ENCODE measurements around the gene PLEKHJ1. TPM values are rescaled to one million over a fixed set of nuclear protein-coding genes. Genes with fewer than 3 reads are reported as not detected.
"Not testable (repeated sequence)": the region's sequence is repeated elsewhere in the genome, so short reads cannot be mapped to it uniquely, and the experiment has no call there.

The PLEKHJ1 gene
- total RNA-seq, 1 experiment from 2014 or later, result 91.7 TPM

DNA sequence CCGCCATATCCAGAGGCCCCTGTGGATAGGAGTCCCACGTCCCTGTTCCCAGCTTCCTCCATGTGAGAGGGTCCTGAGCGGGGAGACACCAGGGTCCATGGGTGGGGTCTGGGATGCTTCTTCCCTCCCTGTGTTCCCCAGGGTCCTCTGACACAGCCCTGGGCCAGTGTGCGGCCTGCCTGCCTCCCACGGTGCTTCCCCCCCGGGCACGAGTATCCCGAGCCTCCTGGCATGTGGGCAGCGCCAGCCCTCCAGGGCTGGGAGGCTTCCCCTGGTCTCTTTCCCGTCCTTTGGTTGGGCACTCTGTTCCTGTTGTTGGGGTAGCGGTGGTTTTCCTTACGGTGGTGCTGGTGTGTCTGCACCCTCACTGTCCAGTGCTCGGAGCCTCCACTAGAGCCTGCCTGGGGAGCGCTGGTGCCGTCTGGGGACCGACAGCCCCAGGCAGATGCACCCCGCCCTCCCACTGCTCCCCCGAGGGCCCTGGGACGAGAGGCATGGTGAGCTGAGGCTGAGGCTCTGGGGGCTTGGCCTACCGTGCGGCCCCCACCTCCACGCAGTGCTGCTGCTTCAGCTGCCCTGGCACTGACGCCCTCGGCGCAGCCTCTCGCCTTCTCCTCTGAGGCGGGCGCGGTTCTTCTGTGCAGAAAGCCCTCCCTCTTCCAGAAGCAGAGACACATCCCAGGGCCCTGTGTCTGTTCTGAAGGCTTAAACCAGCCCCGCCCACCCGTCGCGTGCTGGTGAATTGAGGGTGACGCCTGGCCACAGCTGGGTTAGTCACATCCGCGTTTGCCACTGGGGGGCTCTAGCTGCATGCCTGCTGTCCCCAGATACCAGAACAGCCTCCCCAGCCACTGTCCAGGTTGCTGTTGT is 27.9 kb downstream of the PLEKHJ1 start:
- Histone ChIP-seq H3K36me3 (peaks cover 85% of the 10 kb centered on the region), H3K27ac (no peak overlapping the region), H3K4me1 (replicated peaks) (no peaks in the 10 kb centered on the region), H3K27me3 (replicated peaks) (no peaks in the 10 kb centered on the region), H3K4me3 (no peak overlapping the region), H3K9me3 (replicated peaks) (no peaks in the 10 kb centered on the region)
- no peak for DNase-seq (ENCODE audit: low read depth in 1 of 2, low spot score in 2 of 2)

DNA sequence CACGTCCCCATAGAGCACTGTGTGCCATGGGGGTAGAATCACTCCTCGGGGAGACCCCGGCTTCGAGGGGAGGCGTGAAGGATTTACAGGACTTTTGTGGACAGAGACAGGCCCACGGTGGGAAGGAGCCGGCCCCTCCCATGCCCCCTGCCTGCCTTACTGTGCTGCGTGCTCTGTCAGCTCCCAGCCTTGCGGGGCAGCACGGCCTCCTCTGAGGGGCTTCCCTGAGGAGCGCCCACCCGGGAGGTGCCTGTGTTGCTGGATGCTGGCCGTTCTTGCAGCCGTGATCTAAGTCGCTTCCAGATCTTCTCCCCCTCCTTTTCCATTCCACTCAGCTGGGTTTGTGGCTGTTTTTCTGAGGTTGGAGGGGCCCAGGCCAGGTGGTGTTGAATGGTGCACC is 29.1 kb downstream of the PLEKHJ1 start:
- Histone ChIP-seq H3K27ac (no peak overlapping the region), H3K9me3 (replicated peaks) (no peaks in the 10 kb centered on the region), H3K4me1 (replicated peaks) (no peaks in the 10 kb centered on the region), H3K27me3 (replicated peaks) (no peaks in the 10 kb centered on the region), H3K4me3 (no peak overlapping the region), H3K36me3 (peaks cover 83% of the 10 kb centered on the region)
- DNase-seq (ENCODE audit: low read depth in 1 of 2, low spot score in 2 of 2), result no peak

DNA sequence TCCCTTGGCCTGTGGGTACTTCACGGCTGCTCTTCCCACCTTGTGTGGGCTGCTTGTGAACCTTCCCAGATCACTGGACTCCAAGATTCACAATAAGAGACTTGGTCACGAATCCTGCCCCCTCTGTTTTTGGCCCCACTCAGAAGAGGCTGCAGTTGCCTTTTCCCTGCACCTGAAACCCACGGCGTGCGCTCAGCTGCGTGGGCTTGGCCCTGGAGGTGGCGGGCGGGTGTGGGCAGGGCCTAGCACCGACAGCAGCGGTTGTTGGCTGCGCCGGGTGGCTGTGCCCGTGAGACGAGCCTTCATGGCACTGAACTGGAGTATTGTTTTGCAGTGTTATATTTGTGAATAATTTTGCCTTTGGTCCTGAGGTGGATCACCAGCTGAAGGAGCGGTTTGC is 33.8 kb downstream of the PLEKHJ1 start:
- no peaks in the 10 kb centered on the region for H3K9me3 ChIP-seq (replicated peaks)
- no peaks in the 10 kb centered on the region for H3K27me3 ChIP-seq (replicated peaks)
- H3K27ac ChIP-seq, result no peak overlapping the region
- H3K4me3 ChIP-seq, result no peak overlapping the region
- H3K4me1 ChIP-seq (replicated peaks), result no peaks in the 10 kb centered on the region
- peaks cover 76% of the 10 kb centered on the region for H3K36me3 ChIP-seq
- DNase-seq (ENCODE audit: low read depth in 1 of 2, low spot score in 2 of 2), result no peak

DNA sequence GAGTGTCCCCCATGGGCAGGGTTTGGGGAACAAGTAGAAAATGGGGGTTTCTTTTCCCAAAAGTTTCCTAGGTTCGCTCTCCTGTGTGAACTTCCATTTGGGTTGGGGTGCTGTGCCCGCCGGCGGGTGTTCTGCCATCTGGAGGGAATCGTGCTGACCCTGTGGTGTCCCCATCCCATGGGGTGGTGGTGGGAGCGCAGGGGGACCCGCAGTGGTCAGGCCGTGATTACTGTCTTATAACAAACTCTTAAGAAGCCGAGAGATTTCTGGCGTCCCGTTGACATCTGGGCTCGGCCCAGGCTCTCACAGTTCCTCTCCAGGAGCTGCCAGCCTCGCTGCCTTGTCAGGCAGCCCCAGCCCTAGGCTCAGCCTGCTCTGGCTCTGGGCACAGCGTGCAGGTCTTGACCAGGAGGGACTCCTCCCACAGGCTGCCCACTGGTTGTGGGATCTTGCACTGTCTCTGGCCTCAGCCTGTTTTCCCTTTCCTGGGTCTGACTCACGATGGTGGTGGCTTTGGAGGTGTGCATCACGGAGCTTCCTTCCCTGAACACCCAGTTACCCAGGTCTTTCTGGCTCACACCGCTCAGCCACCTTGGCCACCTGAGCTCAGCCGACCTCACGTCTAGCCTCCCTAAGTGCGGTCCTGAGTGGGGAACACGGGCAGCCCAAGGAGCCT is 34.5 kb downstream of the PLEKHJ1 start:
- no peak for DNase-seq (ENCODE audit: low read depth in 1 of 2, low spot score in 2 of 2)
- Histone ChIP-seq H3K4me1 (replicated peaks) (no peaks in the 10 kb centered on the region), H3K4me3 (no peak overlapping the region), H3K9me3 (replicated peaks) (no peaks in the 10 kb centered on the region), H3K36me3 (peaks cover 76% of the 10 kb centered on the region), H3K27ac (no peak overlapping the region), H3K27me3 (replicated peaks) (no peaks in the 10 kb centered on the region)

DNA sequence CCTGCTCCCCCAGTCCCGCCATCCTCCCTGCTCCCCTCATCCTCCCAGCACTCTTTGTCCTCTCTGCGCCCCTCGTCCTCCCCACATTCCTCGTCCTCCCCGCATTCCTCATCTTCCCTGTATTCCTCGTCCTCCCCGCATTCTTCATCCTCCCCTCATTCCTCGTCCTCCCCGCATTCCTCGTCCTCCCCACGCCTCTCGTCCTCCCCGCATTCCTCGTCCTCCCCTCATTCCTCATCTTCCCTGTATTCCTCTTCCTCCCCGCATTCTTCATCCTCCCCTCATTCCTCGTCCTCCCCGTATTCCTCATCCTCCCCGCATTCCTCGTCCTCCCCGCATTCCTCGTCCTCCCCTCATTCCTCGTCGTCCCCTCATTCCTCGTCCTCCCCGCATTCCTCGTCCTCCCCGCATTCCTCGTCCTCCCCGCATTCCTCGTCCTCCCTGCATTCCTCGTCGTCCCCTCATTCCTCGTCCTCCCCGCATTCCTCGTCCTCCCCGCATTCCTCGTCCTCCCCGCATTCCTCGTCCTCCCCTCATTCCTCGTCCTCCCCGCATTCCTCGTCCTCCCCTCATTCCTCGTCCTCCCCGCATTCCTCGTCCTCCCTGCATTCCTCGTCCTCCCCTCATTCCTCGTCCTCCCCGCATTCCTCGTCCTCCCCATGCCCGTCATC is 35.4 kb downstream of the PLEKHJ1 start:
- not testable (repeated sequence) for H3K27ac ChIP-seq; DNase-seq (ENCODE audit: low read depth in 1 of 2, low spot score in 2 of 2); H3K9me3 ChIP-seq (replicated peaks); H3K4me3 ChIP-seq; H3K27me3 ChIP-seq (replicated peaks); H3K4me1 ChIP-seq (replicated peaks)
- H3K36me3 ChIP-seq, result peaks cover 82% of the 10 kb centered on the region

DNA sequence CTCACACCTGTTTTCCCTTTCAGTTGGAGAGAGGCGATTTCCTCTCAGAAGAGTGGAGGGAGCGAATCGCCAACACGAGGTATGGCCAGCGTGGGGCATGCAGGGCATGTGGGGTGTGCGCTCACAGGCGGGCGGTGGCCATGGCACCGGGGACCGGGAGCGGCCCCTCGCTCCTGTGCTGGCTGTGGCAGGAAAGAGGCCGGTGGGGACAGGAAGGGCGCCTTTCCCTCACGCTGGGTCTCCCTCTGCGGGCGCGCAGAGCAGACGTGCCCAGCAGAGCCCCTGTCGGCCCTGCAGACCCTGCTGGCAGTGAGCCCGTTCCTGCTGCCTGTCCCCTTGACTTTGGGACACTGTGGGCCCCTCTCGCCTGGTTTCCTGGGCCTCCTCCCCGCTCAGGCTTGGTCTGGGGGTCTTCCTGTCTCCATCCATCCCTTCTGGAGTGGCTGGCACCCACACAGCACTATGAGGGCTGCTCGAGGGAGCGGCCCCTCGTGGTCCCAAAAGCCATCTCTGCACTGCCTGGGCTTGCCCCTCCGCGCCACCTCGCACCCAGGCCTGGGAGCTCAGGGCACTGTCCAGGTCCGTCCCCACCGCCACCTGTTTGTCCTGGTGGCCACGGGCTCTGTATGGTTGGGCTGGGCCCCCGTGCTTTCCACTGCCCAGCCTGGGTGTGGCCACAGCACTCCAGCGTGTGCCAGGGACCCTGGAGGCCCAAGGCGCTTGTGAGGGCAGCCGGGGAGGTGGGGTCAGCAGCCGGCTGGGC is 36.1 kb downstream of the PLEKHJ1 start:
- peaks cover 86% of the 10 kb centered on the region for H3K36me3 ChIP-seq
- H3K9me3 ChIP-seq (replicated peaks), result no peaks in the 10 kb centered on the region
- no peak overlapping the region for H3K27ac ChIP-seq
- no peak overlapping the region for H3K4me3 ChIP-seq
- H3K4me1 ChIP-seq (replicated peaks), result no peaks in the 10 kb centered on the region
- no peaks in the 10 kb centered on the region for H3K27me3 ChIP-seq (replicated peaks)
- no peak for DNase-seq (ENCODE audit: low read depth in 1 of 2, low spot score in 2 of 2)

DNA sequence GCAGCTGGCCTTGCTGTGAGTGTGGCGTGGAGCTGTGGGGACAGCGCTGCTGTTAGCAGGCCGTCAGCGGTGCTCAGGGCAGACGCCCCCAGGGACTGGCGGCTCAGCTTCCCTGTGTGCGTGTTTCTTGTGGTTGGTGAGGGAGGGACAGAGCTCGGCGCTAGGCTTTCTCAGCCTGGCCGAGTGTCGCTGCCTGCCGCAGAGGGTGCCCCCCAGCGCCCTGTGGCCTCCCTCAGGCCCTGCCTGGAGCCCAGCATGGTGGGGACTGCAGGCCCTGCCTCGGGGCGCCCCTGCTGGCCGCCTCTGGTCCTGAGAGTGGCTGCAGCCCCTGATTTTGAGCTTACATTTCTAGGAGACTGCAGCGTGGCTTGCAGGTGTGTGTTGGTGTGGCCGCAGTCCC is 36.9 kb downstream of the PLEKHJ1 start:
- H3K9me3 ChIP-seq (replicated peaks), result no peaks in the 10 kb centered on the region
- no peak overlapping the region for H3K4me3 ChIP-seq
- no peaks in the 10 kb centered on the region for H3K27me3 ChIP-seq (replicated peaks)
- DNase-seq (ENCODE audit: low read depth in 1 of 2, low spot score in 2 of 2), result no peak
- H3K4me1 ChIP-seq (replicated peaks), result no peaks in the 10 kb centered on the region
- H3K27ac ChIP-seq, result no peak overlapping the region
- peaks cover 87% of the 10 kb centered on the region for H3K36me3 ChIP-seq

DNA sequence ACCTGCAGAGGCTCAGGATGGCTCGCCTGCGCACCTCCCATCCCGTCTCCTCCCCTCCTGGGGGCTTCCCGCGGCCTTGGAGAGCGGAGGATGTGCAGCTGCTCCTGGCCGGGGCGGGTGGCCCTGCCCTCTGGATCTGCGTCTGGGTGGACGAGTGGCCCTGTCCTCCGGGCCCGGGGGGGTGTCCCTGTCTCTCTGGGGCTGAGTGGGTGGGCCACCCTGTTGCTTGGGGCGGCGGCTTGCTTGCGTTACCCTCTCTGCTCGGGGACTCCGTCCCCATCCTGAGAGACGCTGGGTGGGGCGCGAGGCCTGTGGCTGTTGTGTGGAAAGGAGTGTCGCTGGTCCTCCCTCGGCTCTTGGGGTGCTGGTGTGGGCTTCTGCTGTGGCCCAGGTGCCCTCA is 37.8 kb downstream of the PLEKHJ1 start:
- H3K27ac ChIP-seq, result no peak overlapping the region
- no peaks in the 10 kb centered on the region for H3K9me3 ChIP-seq (replicated peaks)
- H3K36me3 ChIP-seq, result peaks cover 87% of the 10 kb centered on the region
- no peaks in the 10 kb centered on the region for H3K27me3 ChIP-seq (replicated peaks)
- no peak overlapping the region for H3K4me3 ChIP-seq
- no peaks in the 10 kb centered on the region for H3K4me1 ChIP-seq (replicated peaks)
- no peak for DNase-seq (ENCODE audit: low read depth in 1 of 2, low spot score in 2 of 2)

DNA sequence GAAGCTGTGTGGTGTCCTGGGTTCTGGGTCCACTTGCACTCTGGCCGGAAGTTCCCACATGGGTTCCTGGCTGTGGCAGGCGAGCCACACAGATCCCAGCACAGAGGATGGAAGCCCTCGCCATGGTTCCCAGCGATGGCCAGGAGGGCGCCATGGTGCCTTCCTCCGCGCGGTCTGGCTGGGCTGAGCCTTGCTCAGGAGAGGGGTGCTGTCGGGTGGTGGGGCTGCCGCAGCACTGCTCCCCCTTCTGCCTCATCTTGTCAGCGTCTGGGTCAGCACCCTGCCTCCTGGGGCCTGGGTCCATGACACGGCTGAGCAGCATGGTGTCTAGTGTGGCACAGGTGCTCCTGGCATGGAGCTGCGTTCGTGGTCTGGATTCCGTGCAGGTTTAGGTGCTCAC is 38.9 kb downstream of the PLEKHJ1 start:
- Histone ChIP-seq H3K4me1 (replicated peaks) (no peaks in the 10 kb centered on the region), H3K4me3 (no peak overlapping the region), H3K27ac (no peak overlapping the region), H3K9me3 (replicated peaks) (no peaks in the 10 kb centered on the region), H3K36me3 (peaks cover 90% of the 10 kb centered on the region), H3K27me3 (replicated peaks) (no peaks in the 10 kb centered on the region)
- no peak for DNase-seq (ENCODE audit: low read depth in 1 of 2, low spot score in 2 of 2)

DNA sequence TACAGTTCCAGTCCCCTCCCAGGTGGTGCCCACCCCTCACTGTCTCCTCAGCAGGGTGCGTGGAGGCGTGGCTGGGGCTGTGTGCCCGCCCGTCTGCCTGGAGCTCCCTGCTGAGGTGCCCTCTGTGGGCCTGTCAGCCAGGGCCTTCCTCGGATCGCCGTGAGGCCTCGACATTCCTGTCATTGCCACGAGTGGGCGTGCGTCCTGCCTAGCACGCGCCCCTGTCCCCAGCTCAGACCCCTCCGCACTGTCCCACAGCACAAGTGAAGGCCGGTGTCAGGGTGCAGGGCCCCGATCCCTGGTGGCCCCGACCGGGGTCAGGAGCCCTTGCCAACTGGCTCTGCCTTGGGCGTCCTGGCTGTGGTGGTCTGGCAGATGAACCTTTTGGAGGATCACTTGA is 40.2 kb downstream of the PLEKHJ1 start:
- H3K36me3 ChIP-seq, result peaks cover 93% of the 10 kb centered on the region
- no peak overlapping the region for H3K4me3 ChIP-seq
- DNase-seq (ENCODE audit: low read depth in 1 of 2, low spot score in 2 of 2), result no peak
- no peaks in the 10 kb centered on the region for H3K27me3 ChIP-seq (replicated peaks)
- H3K4me1 ChIP-seq (replicated peaks), result no peaks in the 10 kb centered on the region
- H3K27ac ChIP-seq, result no peak overlapping the region
- no peaks in the 10 kb centered on the region for H3K9me3 ChIP-seq (replicated peaks)

DNA sequence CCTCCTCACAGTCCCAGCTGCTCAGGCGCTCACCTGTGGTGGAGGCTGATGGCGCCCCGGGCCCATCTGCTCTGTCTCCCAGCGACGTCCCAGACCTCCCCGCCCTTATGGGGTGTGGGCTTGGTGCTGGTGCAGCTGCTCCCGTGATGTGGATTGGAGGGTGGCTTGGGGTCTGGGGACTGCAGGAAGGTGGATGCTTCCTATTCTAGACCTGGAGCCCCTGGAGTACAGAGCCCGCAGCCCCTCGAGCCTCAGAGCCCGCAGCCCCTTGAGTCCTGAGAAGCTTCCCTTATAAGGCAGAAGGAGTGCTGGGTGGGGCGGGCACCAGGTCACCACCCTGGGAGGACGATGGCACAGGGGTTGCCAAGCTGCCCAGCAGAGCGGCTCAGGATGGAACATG is 40.8 kb downstream of the PLEKHJ1 start:
- H3K27ac ChIP-seq, result no peak overlapping the region
- no peaks in the 10 kb centered on the region for H3K4me1 ChIP-seq (replicated peaks)
- peaks cover 98% of the 10 kb centered on the region for H3K36me3 ChIP-seq
- H3K4me3 ChIP-seq, result no peak overlapping the region
- no peaks in the 10 kb centered on the region for H3K9me3 ChIP-seq (replicated peaks)
- no peak for DNase-seq (ENCODE audit: low read depth in 1 of 2, low spot score in 2 of 2)
- no peaks in the 10 kb centered on the region for H3K27me3 ChIP-seq (replicated peaks)

DNA sequence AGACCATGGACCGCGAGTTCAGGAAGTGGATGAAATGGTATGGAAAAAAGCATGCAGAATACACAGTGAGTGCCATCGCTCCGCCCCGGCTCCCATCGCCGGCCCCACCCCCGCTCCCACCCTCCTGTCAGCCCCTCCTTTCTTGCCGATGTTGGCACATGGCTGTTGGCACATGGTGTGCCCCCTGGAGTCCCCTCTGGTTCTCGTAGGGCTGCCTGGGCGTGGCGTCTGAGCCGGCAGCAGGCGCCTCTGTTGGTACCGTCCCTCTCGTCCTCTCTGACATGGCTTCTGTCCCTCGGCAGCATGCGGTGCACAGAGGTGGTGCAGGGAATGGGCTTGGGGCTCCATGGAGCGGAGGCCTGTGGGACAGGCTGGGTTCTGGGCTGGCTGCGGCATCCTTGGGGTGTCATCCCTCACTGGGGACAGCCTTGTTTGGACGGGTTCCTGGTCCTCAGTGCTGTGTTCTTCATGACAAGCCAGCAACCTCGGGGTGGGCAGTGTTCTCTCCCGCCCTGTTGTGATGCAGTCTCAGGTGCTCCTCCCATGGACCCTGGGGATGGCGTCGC is 41.5 kb downstream of the PLEKHJ1 start:
- Histone ChIP-seq H3K9me3 (replicated peaks) (no peaks in the 10 kb centered on the region), H3K4me1 (replicated peaks) (no peaks in the 10 kb centered on the region), H3K27me3 (replicated peaks) (no peaks in the 10 kb centered on the region), H3K4me3 (no peak overlapping the region), H3K36me3 (peaks cover 98% of the 10 kb centered on the region), H3K27ac (no peak overlapping the region)
- no peak for DNase-seq (ENCODE audit: low read depth in 1 of 2, low spot score in 2 of 2)

DNA sequence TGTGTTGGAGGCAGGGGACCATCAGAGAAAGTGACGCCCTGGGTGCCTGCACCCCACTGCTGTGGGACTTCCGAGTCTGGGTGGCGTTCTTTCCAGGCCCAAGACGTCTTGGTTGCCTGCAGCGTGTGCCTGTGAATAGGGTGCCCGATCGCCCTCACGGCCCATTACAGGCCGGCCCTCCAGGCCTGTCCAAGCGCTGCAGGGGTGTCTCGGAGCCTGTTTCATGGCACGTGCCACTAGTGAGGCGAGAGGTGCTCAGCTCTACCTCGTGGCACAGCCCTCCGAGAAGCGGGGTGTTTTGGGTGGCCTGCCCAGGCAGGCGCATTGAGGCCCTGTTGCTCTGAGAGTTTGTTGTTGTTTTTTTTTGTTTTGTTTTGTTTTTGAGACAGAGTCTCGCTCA is 42.3 kb downstream of the PLEKHJ1 start:
- Histone ChIP-seq H3K9me3 (replicated peaks) (no peaks in the 10 kb centered on the region), H3K27ac (no peak overlapping the region), H3K27me3 (replicated peaks) (no peaks in the 10 kb centered on the region), H3K36me3 (peaks cover 98% of the 10 kb centered on the region), H3K4me1 (replicated peaks) (no peaks in the 10 kb centered on the region), H3K4me3 (no peak overlapping the region)
- DNase-seq (ENCODE audit: low read depth in 1 of 2, low spot score in 2 of 2), result no peak

Data from SJSA1 (cell line).